Activated T-cell treated with anti-CD3 and anti-CD28 coated beads for 4 hours (primary cell): ENCODE data around the gene NINJ1.

Source experiments
- DNase-seq: peaks from one replicate; pipeline ENCODE4 v3.0.0-alpha.2; 2020

The NINJ1 gene

GRCh38 chr9:93132287-93132927 lies 1.6 kb downstream of the NINJ1 start:
- no peak for DNase-seq

- DNase-seq: no peak
Observed at GRCh38 chr9:93131599-93132286, 2.3 kb downstream of the NINJ1 start.

- DNase-seq: no peak
Observed at GRCh38 chr9:93130861-93131481, 3.1 kb downstream of the NINJ1 start.

- DNase-seq: no peak
Observed at GRCh38 chr9:93129691-93130500, 4.2 kb downstream of the NINJ1 start.

GRCh38 chr9:93129286-93129685 lies 4.8 kb downstream of the NINJ1 start:
- no peak for DNase-seq

- no peak for DNase-seq
Observed at GRCh38 chr9:93128715-93129224, 5.3 kb downstream of the NINJ1 start.

GRCh38 chr9:93128011-93128714 lies 5.9 kb downstream of the NINJ1 start:
- DNase-seq: no peak

- no peak for DNase-seq
Observed at GRCh38 chr9:93127395-93127911, 6.6 kb downstream of the NINJ1 start.

GRCh38 chr9:93126825-93127368 lies 7.2 kb downstream of the NINJ1 start:
- no peak for DNase-seq

- no peak for DNase-seq
Observed at GRCh38 chr9:93126151-93126781, 7.8 kb downstream of the NINJ1 start.

GRCh38 chr9:93125331-93125894 lies 8.6 kb downstream of the NINJ1 start:
- DNase-seq: no peak

GRCh38 chr9:93124793-93125192 lies 9.3 kb downstream of the NINJ1 start:
- DNase-seq: no peak

- no peak for DNase-seq
Observed at GRCh38 chr9:93123561-93124283, 10.3 kb downstream of the NINJ1 start.

GRCh38 chr9:93122721-93123221 lies 11.3 kb downstream of the NINJ1 start:
- DNase-seq: no peak

GRCh38 chr9:93121316-93122241 lies 12.5 kb downstream of the NINJ1 start:
- no peak for DNase-seq

GRCh38 chr9:93120846-93121315 lies 13.2 kb downstream of the NINJ1 start:
- no peak for DNase-seq

- no peak for DNase-seq
Observed at GRCh38 chr9:93119953-93120845, 13.9 kb downstream of the NINJ1 start.

GRCh38 chr9:93119703-93119952 lies 14.4 kb downstream of the NINJ1 start:
- DNase-seq: no peak
